Bronchial epithelial cell (primary cell): ENCODE measurements around the gene CABYR. TPM values are rescaled to one million over a fixed set of nuclear protein-coding genes. Genes with fewer than 3 reads are reported as not detected.
A peak's percentile ranks its signal among the peaks of the same experiment; 100 is the strongest.

Experiments
- DNase-seq: peaks from one replicate; pipeline ENCODE4 v3.0.0-alpha.2; 2010; ENCODE audit warnings: low read depth
- FAIRE-seq: peaks from 2 replicates; lab custom pipeline; 2011; peaks lifted over from hg19 to GRCh38; lab: Jason Lieb, UNC
- H3K27me3 ChIP-seq: 2 replicates; pipeline ENCODE4 v1.5.1; 2011; ENCODE audit warnings: low read length; ENCODE audit not compliant: control insufficient read depth, insufficient read depth
- H3K36me3 ChIP-seq: 2 replicates; pipeline ENCODE4 v1.5.1; 2011; ENCODE audit warnings: low read length; ENCODE audit not compliant: control insufficient read depth, insufficient read depth
- H3K4me3 ChIP-seq: 2 replicates; pipeline ENCODE4 v1.5.1; 2011; ENCODE audit warnings: mild to moderate bottlenecking, low read depth, low read length, control low read depth
- total RNA-seq: library from RNA; depleted of rRNA; stranded (reverse); fragments of >200 nt; gene quantifications from 2 replicates; pipeline ENCODE4 v1.2.1, GENCODE V29; 2014
- TF ChIP-seq, protein P1 (sequence below): IDR thresholded peaks from 2 replicates; pipeline ENCODE4 v1.5.1; 2011; ENCODE audit warnings: mild to moderate bottlenecking, moderate library complexity, low read length, control low read depth, inconsistent platforms; ENCODE audit not compliant: insufficient read depth, severe bottlenecking

The CABYR gene
- total RNA-seq, 1 donor from 2014 or later: 0.79 TPM

DNA sequence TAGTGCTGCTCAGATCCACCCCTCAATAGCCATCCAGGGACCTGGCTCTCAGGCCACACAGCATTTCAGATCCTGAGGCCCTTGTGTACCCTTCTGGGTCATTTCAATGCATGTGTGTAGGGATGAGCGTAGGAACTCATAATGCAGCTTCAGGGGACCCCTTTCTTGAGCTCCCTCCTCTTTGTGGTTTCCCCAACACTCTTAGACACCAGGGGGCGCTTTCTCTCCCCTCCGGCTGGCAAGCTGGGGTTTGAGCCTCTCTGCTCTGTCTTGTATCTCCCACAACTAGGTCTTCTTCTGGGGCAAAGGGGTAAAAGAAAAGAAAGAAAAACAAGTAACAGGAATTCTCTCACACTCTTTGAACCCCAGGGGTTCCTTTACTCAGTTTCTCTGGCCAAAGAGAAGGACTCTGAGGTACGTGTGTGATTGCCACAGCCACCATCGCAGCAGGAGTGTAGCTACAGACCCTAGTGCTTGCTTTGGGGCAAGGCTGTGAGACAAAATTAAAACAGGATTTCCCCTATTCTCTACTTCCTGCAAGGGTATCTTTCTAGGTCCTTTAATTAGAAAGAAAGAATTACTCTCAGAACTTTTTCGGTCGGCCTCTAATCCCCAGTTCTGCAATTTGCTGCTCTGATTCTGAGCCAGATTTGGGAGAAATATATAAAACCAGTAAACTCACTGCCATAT, 38.0 kb downstream of the CABYR start:
- DNase-seq (peak; percentile 38), FAIRE-seq (no peak)

DNA sequence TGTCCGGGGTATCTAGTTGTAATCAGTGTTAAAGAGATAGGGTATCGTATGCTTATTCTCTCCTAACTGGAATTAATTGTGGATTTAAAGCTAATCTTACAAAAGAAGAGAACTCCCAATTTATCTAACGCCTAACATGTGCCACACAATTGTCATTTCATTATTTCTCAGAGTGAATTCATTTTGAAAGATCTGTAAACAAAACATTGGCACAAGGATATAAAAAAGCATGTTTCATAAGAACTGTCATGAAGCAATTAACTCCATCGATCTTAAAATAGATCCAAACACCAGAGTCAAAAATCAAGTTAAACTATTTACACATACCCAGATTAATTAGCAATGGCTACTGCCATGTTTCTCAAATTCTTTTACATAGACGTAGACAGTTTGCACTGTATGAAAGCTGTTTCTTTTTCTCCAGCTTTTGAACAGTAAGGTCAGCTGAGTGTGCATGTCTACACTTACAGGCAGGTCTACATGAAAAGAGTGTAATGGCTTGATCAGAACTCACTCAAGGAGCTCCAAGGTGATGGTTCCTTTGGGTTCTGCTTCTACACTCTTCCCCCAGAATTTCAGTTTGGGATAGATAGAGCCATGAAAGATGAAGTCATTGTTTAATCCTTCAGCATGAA, 38.8 kb downstream of the CABYR start:
- FAIRE-seq: no peak
- H3K4me3 ChIP-seq: no peak overlapping the region
- no peaks in the 10 kb centered on the region for H3K27me3 ChIP-seq
- TF ChIP-seq, protein P1, sequence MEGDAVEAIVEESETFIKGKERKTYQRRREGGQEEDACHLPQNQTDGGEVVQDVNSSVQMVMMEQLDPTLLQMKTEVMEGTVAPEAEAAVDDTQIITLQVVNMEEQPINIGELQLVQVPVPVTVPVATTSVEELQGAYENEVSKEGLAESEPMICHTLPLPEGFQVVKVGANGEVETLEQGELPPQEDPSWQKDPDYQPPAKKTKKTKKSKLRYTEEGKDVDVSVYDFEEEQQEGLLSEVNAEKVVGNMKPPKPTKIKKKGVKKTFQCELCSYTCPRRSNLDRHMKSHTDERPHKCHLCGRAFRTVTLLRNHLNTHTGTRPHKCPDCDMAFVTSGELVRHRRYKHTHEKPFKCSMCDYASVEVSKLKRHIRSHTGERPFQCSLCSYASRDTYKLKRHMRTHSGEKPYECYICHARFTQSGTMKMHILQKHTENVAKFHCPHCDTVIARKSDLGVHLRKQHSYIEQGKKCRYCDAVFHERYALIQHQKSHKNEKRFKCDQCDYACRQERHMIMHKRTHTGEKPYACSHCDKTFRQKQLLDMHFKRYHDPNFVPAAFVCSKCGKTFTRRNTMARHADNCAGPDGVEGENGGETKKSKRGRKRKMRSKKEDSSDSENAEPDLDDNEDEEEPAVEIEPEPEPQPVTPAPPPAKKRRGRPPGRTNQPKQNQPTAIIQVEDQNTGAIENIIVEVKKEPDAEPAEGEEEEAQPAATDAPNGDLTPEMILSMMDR: no peak
- DNase-seq: no peak
- no peaks in the 10 kb centered on the region for H3K36me3 ChIP-seq

More for the DNA sequence above, 38.0 kb downstream of the CABYR start:
- H3K4me3 ChIP-seq: no peak overlapping the region
- no peaks in the 10 kb centered on the region for H3K36me3 ChIP-seq
- H3K27me3 ChIP-seq: no peaks in the 10 kb centered on the region
- TF ChIP-seq, protein P1: peak; percentile 88

DNA sequence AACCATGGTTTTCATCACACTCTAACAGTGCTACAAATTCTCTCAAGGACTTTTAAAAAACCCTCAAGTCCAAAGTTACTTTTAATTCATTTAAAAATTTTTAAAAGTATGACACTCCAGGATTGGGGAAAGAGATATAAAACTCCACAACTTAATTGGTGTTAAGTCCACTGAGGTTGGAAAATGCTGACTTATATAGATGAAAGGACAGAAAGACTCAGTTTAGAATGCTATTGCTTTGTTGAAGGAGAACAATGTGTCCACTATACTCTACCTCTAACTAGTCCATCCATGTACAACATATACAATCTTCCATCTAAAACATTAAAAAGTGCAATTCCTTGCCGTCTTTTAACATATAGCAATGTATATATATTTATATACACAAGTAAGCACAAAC, 41.2 kb downstream of the CABYR start:
- H3K27me3 ChIP-seq: no peaks in the 10 kb centered on the region
- TF ChIP-seq, protein P1: no peak
- H3K36me3 ChIP-seq: no peaks in the 10 kb centered on the region
- FAIRE-seq: no peak
- no peak for DNase-seq
- H3K4me3 ChIP-seq: no peak overlapping the region

DNA sequence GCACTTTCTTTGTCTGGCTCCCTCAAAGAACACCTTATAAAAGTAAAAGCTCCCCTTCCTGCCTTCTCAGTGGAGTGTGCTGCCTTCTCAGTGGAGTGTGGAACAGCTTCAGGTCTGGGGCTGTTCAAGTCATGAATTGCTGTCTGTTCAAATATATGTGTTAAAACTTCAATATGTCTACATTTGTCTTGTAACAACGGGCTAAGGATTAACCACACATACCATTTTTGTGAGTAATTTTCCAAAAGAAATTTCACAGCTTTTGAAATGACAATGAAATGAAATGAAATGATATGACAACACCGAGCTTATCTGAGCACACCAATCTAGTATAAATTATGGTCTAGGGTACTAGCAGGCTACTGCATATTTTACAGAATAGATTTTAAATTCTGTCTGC, 42.9 kb downstream of the CABYR start:
- Histone ChIP-seq H3K36me3 (no peaks in the 10 kb centered on the region), H3K4me3 (no peak overlapping the region), H3K27me3 (no peaks in the 10 kb centered on the region)
- TF ChIP-seq, protein P1: no peak
- DNase-seq (peak; percentile 67), FAIRE-seq (no peak)

DNA sequence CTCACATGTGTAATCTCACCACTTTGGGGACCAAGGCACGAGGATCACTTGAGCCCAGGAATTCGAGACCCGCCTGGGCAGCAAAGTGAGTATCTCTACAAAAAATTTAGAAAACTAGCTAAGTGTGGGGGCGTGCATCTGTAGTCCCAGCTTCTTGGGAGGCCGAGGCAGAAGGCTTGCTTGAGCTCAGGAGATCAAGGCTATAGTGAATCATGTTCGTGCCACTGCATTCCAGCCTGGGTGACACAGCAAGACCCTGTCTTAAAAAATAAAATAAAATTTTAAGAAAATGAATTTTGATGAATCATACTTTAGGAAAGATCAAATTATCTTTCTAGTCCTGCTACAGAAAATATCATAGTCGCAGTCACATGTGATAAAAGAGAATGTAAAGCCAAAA, 46.9 kb downstream of the CABYR start:
- Histone ChIP-seq H3K36me3 (no peaks in the 10 kb centered on the region), H3K4me3 (no peak overlapping the region), H3K27me3 (no peaks in the 10 kb centered on the region)
- FAIRE-seq (no peak), DNase-seq (no peak)
- TF ChIP-seq, protein P1: no peak

DNA sequence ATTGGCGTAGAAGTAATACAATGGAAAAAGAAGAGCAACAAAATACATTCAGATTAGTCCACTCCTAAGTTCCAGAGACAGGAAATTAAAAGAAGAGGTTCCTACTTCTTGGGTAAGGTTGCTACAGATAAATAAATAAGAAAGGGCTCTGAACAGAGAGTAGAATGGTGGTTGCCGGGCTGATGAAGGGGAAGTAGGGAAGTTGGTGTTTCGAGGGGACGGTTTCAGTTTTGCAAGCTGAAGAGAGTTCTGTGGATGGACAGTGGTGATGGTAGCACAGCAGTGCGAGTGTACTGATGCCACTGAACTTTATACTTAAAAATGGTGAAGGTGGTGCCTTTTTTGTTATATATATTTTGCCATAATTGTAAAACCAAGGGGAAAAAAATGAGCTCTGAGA, 48.2 kb downstream of the CABYR start:
- H3K27me3 ChIP-seq: no peaks in the 10 kb centered on the region
- no peak for DNase-seq
- TF ChIP-seq, protein P1: no peak
- no peaks in the 10 kb centered on the region for H3K36me3 ChIP-seq
- no peak for FAIRE-seq
- no peak overlapping the region for H3K4me3 ChIP-seq
